Hypothalamus (tissue), 51 donors: Measurements from ENCODE around the gene MRPL49.
A peak's percentile ranks its signal among the peaks of the same experiment; 100 is the strongest.

Source experiments
- DNase-seq, 51 donors: peaks; one replicate each; lab custom pipeline; 2025; lab: John Stamatoyannopoulos, UW

Gene MRPL49

GRCh38 chr11:65121865-65122696 is at the start of gene MRPL49, which contains the start of gene FAU:
MRPL49 (plus strand) TSS chr11:65122321; CDS start chr11:65122347, 26 bp downstream.
FAU (minus strand) TSS chr11:65122134; CDS start chr11:65121813, 321 bp downstream.
- DNase-seq = peak; percentile 33 to 98 (median 93)

DNA sequence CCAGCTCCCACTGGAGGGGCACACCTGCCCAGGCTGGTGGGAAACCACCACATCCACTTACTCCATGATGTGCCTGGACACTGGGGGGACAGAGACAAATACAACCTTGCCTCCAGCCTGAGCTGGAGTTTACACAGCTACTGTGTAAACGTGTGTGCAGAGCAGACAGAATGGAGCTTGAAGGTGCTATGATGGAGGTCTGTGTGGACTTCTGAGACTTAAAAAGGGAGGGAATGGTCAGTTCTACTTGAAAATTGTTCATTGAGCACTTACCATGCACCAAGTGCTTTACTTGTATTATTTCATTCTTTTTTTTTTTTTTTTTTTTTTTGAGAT is 49.5 kb upstream of the MRPL49 start:
- no peak for DNase-seq

- no peak for DNase-seq
These were observed 44.7 kb upstream of the MRPL49 start for GRCh38 chr11:65077451-65077850.

- DNase-seq = no peak
These were observed 44.0 kb upstream of the MRPL49 start for GRCh38 chr11:65078151-65078550.

DNA sequence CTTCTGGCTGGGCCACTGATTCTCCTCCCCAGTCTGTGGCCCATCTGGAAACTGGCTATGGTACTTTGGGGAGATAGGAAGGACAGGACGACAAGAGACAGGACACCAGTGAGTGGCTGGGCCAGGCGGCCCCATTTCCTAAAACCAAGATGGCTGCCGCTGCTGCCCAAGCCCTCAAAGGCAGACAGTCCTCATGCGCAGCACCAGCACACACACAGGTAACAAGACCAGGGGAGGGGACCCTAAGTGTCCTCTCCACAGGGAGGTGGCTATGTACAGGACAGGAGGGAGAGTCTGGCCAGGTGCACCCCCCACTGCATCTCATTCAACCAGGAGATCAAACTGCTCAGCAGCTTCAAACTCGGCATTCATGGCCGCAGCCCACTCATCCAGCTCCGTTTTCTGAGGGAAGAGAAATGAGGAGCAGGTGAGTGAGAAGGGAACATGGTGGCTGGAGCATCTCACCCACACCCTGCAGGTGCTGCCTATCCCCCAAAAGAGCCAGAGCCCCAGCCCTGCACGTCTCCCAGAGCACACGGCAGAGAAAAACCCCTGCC is 43.3 kb upstream of the MRPL49 start:
- no peak for DNase-seq

- no peak for DNase-seq
These were observed 38.8 kb upstream of the MRPL49 start for GRCh38 chr11:65083134-65083833.

- peak; percentile 58 to 98 (median 92) for DNase-seq
These were observed 38.1 kb upstream of the MRPL49 start, which contains the start of the genes CDCA5 and ZFPL1 for GRCh38 chr11:65083834-65084597. CDCA5 (minus strand) TSS chr11:65084040; CDS start chr11:65083978, 62 bp downstream. ZFPL1 (plus strand) TSS chr11:65084222; CDS start chr11:65084699, 477 bp downstream.

DNA sequence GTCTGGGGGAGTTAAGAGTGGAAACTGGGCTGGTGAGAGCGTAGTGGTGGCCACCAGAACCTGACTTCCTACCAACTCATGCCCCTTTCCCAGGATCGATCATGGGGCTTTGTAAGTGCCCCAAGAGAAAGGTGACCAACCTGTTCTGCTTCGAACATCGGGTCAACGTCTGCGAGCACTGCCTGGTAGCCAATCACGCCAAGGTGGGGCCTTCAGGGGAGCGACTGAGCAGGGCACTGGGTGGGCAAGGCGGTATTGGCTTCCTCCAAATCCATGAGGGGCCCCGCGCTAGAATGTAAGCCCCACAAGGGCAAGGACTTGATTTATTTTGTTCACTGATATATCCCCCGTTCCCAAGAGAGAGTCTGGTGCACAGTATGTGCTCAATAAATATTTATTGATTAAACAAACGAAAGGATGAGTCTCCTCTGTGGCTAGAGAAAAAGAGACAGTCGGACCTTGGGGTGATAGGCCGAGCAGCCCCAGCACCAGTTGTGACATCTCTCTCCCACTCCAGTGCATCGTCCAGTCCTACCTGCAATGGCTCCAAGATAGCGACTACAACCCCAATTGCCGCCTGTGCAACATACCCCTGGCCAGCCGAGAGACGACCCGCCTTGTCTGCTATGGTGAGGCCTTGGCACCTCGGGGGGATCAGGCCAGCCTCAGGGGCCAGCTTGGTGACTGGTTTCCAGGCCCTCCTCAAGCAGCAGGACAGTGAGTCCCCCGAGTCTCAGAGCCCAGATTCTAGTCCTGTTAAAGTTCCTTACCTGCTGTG is 37.3 kb upstream of the MRPL49 start:
- no peak for DNase-seq

DNA sequence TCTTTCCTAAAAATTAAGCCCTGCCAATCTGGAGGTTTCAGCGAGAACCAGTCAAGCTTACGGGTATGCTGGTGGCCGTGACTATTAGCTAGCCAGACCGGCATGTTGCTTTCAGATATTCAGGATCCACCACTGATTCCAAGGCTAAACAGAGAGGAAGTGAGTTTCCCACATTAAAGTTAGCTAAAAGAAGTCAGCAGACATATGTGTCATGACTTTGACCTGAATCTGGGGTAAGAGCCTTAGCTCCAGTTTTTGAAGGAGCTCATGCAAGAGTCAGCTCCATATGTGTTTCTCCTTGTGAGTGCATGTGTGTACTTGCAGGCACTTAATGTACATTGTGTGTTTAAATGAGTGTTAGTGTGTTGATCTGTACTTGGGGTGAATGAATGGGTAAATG is 36.7 kb upstream of the MRPL49 start:
- DNase-seq = no peak

DNA sequence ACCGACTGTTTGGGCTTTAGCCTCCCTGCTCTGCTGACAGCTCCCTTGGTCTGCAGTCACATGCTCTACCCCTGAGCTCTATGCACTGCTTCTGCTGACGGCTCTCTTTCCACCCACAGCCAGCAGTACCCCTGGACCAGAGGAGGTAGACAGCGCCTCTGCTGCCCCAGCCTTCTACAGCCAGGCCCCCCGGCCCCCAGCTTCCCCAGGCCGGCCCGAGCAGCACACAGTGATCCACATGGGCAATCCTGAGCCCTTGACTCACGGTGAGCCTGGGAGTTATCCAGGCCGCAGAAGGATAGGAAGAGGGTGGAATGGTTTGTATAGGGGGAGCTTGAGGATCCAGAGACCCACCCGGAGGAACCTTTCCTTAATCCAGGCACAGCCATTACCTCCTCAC is 35.3 kb upstream of the MRPL49 start:
- DNase-seq = no peak

DNA sequence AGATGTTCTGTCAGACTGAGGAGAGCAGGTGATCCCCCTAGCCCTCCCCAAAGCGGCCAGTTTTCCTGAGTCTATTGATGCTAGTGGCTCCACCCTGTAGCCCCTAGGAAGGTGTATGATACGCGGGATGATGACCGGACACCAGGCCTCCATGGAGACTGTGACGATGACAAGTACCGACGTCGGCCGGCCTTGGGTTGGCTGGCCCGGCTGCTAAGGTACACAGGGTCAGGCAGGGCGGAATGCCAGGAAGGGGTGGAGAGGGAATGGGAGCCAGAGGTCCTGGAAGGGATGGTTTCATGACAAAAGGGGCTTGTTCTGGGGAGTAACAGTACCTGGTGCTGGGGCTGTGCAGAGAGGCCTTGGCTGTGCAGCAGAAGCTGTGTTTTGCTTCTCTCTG is 34.9 kb upstream of the MRPL49 start:
- DNase-seq = no peak

GRCh38 chr11:65087827-65088226 is 34.3 kb upstream of the MRPL49 start:
- DNase-seq = no peak

DNA sequence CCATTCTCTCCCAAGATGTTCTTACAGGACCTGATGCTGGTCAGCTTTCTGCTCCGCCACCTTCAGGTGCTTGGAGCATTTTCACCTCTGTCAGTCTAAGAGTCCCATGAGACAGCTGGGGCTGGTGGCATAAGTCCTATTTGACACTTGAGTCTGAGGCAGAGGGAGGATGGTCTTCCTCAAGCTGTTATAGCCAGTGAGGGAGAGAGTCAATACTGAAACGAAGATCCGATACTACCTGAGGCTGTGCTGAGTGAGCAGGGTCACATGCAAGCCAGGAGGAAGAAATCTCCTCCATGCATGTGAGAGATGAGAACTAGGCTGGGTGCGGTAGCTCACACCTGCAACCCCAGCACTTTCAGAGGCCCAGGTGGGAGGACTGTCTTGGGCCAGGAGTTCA is 32.5 kb upstream of the MRPL49 start:
- DNase-seq = no peak

DNA sequence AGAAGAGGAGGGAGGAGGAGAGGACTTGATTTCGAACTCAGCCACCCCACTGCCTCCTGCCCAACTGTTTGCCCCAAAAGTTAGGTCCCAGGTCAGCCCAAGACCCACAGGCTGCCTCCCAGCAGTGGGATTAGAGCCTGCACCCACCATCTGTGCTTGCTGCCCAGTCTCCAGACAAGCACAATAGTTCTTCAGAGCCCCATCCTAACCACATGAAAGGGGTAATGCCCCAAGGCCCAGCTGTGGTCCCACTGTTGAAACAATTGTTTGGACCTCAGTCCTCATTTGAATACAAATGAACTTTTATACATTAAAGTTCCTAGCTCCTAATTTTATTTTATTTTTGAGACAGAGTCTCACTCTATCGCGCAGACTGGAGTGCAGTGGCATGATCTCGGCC is 31.5 kb upstream of the MRPL49 start:
- DNase-seq = peak in 15 of 51 donors; percentile 17 to 63 (median 41)

DNA sequence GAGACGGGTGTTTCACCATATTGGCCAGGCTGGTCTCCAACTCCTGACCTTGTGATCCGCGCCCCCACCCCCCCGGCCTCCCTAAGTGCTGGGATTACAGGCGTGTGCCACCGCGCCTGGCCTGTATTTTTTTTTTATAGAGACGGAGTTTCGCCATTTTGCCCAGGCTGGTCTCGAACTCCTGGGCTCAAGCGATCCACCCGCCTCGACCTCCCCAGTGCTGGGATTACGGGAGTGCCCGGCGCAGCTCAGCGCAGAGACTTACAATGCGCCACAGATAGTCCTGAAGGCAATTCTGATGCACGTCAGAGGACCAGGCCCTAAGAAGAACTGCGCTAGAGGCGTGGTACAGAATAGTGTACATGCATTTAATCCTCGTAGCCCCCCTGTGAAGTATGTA is 26.7 kb upstream of the MRPL49 start:
- DNase-seq = no peak

DNA sequence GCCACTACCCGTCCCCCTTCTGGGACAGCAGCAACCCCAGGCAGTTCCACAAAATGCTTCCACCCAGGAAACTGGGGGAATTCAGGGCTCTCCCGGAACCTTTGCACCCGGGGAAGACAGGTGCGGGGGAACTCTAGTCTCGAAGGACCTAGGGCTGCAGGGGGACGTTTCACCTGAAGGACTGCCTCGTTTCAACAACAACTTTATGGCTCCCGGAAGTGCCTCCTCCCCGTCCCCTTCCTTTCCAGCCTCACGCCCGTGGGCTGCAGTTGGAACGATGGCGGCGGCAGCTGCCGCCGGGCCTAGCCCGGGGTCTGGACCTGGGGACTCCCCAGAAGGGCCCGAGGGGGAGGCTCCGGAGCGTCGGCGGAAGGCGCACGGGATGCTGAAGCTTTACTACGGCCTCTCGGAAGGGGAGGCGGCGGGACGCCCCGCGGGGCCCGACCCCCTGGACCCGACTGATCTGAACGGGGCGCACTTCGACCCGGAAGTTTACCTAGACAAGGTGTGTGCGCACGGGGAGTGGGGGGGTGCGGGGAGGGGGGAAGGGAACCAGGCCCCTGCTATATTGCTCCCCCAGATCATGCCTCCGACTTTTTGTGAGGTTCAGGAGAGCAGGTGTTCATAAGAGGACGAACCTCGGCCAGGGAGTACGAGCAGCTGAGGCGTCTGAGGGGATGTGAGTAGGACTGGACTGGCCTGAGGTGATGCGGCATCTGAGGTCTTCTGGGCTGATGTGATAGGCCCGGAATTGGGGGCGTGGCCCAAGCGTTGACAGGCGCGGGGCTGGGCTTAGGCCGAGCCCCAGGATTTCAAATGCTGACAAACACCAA is 25.9 kb upstream of the MRPL49 start, which contains the start of gene VPS51:
TSS of gene VPS51 (plus strand) at position 241 of the 833 bp plus-strand sequence. CDS start at position 278, 37 bp downstream.
- DNase-seq = peak; percentile 38 to 90 (median 78)

- no peak for DNase-seq
These were observed 25.2 kb upstream of the MRPL49 start for GRCh38 chr11:65096926-65097325.

- no peak for DNase-seq
These were observed 21.3 kb upstream of the MRPL49 start for GRCh38 chr11:65100674-65101350.
